Epithelial cell of proximal tubule (primary cell): ENCODE data around the gene PRR23E. TPM values are rescaled to one million over a fixed set of nuclear protein-coding genes. Genes with fewer than 3 reads are reported as not detected.

Experiments
- DNase-seq: peaks from one replicate; pipeline ENCODE4 v3.0.0-alpha.2; 2011; ENCODE audit warnings: low read depth
- H3K4me3 ChIP-seq: 2 replicates; pipeline ENCODE4 v1.5.1; 2011; ENCODE audit warnings: low read depth, mild to moderate bottlenecking, low read length
- CTCF ChIP-seq: conservative IDR thresholded peaks from 2 replicates; pipeline ENCODE4 v1.5.1; 2012; ENCODE audit warnings: low read depth, mild to moderate bottlenecking, low read length
- total RNA-seq: library from RNA; depleted of rRNA; stranded (reverse); fragments of >200 nt; gene quantifications from 2 replicates; pipeline ENCODE4 v1.2.3, GENCODE V29; 2015

Gene PRR23E
- total RNA-seq, 1 donor from 2014 or later = not detected

DNA sequence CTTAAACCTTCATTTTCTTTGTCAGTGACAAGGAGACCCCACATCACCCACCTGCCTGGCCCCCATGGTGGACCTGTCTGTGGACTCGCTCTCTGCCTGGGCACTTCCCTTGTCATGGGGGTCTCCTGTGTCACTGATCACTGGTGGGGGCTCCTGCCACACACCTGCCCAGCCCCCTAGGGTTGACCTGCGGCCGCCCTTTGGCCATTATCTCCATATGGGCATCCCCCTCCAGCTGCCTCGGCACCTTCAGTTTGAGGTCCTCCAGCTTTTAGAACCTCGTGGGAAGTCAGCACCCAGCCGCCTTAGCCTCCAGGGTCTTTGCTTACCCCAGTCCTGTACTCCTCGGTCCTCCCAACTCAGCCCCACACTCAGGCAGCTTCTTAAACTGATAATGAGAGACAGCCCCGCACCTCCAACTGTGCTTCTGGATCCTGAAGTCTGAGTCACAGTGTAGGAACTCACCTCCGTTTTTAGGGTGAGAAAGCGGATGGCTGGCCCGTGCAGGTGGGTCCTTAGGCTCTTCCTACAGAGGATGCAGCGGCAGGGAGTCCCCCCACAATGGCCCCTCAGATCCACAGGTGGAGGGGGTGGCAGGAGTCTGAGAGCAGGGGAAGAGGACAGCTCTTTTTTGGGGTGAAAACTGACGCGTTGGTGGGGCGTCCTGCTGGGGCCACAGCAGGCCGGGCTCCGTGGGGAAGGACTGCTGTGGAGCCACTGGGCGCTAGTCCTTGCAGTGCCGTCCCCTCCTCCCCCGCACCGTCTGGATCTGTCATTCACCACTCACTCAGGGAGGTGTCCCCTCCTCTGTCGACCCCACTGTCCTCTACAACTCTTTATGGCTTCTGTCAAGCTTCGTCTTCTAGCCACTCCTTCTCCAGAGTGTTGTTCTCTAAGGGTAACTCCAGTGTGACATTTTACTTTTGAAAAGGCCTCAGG lies 8.7 kb upstream of the PRR23E start:
- no peak for DNase-seq
- no peak for TF ChIP-seq CTCF
- no peak overlapping the region for H3K4me3 ChIP-seq

GRCh38 chr3:127184870-127185216 lies 8.1 kb upstream of the PRR23E start:
- no peak for DNase-seq
- no peak overlapping the region for H3K4me3 ChIP-seq
- no peak for TF ChIP-seq CTCF

DNA sequence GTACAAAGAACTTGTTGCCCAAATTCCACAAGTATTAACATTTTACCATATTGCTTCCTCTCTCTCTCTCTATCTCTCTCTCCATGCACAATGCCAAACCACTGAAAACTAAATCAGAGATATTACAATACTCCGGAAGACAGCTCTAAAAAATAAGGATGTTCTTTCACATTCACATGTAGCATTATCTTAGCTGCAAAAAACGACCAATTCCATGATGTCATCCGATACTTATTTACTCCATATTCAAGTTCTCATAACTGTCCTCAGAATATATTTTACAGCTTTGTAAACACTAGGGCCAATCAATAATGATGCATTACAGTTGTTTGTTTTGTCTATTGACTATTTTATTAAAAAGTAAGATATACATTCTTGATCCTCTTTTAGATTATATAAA lies 7.7 kb upstream of the PRR23E start:
- no peak for TF ChIP-seq CTCF
- DNase-seq = no peak
- no peak overlapping the region for H3K4me3 ChIP-seq

DNA sequence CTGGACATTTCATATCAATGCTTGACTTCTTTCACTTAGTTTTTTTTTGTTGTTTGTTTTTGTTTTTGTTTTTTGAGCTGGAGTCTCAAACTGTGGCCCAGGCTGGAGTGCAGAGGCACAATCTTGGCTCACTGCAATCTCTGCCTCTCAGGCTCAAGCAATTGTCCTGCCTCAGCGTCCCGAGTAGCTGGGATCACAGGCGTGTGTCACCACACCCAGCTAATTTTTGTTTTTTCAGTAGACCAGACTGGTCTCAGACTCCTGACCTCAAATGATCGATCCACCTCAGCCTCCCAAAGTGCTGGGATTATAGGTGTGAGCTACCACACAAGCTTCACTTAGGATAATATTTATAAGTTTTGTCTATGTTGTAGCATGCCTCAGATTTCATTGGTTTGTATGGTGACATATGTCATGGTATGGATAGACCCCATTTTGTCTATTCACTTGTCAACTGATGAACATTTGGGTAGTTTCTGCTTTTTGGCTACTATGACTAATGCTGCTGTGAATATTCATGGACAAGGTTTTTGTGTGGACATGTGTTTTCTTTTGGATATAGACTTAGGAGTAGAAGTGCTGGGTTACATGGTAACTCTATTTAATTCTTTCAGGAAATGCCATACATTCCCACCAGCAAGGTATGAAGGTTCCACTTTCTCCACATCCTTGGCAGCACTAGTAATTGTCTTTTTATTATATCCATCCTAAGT lies 6.8 kb upstream of the PRR23E start:
- no peak overlapping the region for H3K4me3 ChIP-seq
- TF ChIP-seq CTCF = no peak
- DNase-seq = no peak

GRCh38 chr3:127187316-127187715 lies 5.6 kb upstream of the PRR23E start:
- no peak for TF ChIP-seq CTCF
- DNase-seq = no peak
- no peak overlapping the region for H3K4me3 ChIP-seq

DNA sequence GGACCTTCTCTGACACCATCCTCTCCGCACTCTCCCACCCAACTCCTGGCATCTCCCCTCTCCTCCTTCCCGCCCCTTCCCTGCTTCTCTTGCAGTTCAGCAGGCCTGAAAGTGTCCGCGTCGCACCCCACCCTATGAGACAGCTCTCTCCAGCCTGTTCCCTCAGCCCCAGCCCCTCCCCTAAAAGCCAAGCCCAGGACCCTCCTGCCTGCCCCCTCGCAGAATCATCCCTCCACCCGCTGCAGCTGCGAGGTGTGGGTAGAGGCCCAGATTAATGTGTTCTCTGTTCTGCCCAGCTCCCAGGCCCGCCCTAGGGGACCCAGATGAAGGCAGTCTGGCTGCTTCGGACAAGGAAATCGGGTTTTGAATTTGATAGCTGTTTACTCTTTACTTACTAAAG lies 410 bp downstream of the PRR23E start:
- no peak for TF ChIP-seq CTCF
- H3K4me3 ChIP-seq = no peak overlapping the region
- DNase-seq = no peak
